GM20000 (cell line): Measurements from ENCODE around the gene PLAU.

Experiments used
- DNase-seq: peaks from one replicate; pipeline ENCODE4 v3.0.0; 2012; ENCODE audit warnings: low spot score
- CTCF ChIP-seq: IDR thresholded peaks from 2 replicates; pipeline ENCODE4 v1.5.1; 2012; ENCODE audit warnings: mild to moderate bottlenecking, control low read depth; ENCODE audit errors: extremely low read depth, missing control alignments

Gene PLAU

GRCh38 chr10:73965890-73966768, 55.2 kb downstream of the PLAU start:
- TF ChIP-seq CTCF: no peak
- DNase-seq: no peak

GRCh38 chr10:73967022-73967429, 56.1 kb downstream of the PLAU start:
- TF ChIP-seq CTCF: no peak

More at GRCh38 chr10:73967022-73967429, 56.1 kb downstream of the PLAU start:
- no peak for DNase-seq
